ENCODE data around the gene ARHGAP30.

Gene ARHGAP30

DNA sequence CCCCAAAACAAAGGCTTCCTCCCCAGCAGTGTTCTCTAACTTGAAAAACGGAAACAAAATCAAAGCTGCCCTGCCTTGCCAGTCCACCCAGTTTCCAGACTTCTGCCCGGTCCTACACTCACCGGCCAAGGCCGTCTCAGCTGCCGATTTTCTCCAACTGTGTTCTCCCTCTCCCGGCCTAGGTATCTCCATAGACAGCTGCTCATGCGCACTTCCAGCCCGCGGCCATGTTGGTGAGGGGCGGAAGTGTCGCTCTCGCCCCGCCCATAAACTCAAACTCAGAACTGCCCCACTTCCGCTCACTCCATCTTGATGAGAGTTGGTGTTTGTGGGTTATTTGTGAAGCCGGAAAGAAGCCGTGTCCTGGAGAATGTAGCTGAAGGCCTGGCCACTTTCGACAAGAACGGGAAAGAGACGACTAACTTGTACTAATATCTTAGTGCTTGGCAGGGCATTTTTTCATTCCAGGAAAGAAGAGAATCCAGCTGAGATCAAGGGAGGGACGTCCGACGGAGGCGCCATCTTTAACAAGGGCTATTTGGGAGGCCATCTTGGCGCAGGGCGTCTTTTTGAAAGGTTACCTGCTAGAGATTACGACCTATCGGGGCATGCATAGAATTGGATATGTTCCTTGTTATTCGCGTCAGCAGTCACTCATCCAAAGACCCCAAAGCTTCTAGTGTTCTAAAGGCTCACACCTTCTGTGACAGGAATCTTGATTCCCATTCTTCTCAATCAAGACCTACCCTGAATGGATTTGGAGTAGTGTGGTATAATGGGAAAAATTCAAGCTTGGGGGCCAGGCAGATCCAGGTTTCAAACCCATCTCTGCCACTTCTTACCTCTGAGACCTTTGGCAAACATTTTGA, 23.7 kb downstream of the ARHGAP30 start, which contains the start of gene USF1:
Gene USF1, minus strand, starts transcription at position 242 of the 869 bp plus-strand sequence. CDS start 2,702 bp downstream, outside the sequence.
- peak within 1 kb of the TSS; percentile 90 for H3K4me3 ChIP-seq (ENCODE audit: low read depth, low read length)
- in situ Hi-C loops (cut with HindIII; ENCODE audit: low pct_ligation_motif_present, low sequenced_read_pairs), result loop anchor here (25.0 kb wide), 1 partner anchor 91 kb away; the partner anchor contains the start of gene DEDD
- H3K27me3 ChIP-seq (replicated peaks), result no peaks in the 10 kb centered on the region
- peak within 1 kb of the TSS; percentile 96 for H3K27ac ChIP-seq
- peak; percentile 95 for DNase-seq
- H3K36me3 ChIP-seq (replicated peaks), result peaks cover 14% of the 10 kb centered on the region
- TF ChIP-seq, protein P1, sequence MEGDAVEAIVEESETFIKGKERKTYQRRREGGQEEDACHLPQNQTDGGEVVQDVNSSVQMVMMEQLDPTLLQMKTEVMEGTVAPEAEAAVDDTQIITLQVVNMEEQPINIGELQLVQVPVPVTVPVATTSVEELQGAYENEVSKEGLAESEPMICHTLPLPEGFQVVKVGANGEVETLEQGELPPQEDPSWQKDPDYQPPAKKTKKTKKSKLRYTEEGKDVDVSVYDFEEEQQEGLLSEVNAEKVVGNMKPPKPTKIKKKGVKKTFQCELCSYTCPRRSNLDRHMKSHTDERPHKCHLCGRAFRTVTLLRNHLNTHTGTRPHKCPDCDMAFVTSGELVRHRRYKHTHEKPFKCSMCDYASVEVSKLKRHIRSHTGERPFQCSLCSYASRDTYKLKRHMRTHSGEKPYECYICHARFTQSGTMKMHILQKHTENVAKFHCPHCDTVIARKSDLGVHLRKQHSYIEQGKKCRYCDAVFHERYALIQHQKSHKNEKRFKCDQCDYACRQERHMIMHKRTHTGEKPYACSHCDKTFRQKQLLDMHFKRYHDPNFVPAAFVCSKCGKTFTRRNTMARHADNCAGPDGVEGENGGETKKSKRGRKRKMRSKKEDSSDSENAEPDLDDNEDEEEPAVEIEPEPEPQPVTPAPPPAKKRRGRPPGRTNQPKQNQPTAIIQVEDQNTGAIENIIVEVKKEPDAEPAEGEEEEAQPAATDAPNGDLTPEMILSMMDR (IDR thresholded peaks at IDR 0.05; ENCODE audit: low read depth, low read length, missing control alignments), result no peak

DNA sequence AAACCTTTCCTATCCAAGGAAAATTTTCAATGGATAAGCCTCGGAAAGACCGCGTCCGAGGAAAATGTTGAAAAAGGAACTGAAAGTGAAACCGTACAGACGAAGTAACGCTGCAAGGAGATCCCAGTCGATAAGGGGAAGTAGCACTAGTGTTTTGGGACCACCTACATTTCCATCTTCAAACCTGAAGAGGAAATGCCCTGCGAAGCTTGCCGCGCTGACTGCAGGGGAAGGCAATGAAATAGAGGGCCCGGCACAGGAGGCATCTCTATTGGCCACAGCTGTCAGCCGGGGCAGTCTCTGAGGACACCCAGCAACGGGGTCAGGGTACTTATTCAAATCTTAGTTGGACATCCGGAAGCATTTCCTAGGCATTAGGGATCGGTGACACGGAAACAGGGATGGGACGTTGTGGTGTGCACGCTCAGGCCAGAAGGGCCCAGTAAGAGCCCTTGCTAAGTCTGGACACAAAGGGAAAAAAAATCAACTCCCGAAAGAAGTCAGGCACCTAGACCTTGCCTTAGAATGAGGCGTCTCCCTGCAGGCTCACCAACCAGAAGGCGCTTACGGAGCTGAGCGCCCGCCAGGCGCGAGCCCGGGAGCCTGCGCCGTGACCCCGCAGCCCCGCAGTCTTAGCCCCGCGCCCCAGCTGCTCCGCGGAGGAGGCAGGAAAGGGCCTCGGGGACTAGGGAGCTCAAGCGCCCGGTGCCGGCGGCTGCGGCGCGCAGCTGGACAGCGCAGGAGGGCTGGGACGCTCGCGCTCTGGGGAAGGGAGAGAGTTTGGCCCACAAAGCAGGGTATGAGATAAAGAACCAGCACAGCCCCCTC, 24.6 kb downstream of the ARHGAP30 start:
- in situ Hi-C loops (cut with HindIII; ENCODE audit: low pct_ligation_motif_present, low sequenced_read_pairs), result loop anchor here (25.0 kb wide), 1 partner anchor 92 kb away; the partner anchor contains the start of gene DEDD
- TF ChIP-seq, protein P1 (IDR thresholded peaks at IDR 0.05; ENCODE audit: low read depth, low read length, missing control alignments), result no peak
- Histone ChIP-seq H3K27me3 (replicated peaks) (no peaks in the 10 kb centered on the region), H3K36me3 (replicated peaks) (peaks cover 23% of the 10 kb centered on the region), H3K4me3 (ENCODE audit: low read depth, low read length) (peak overlapping the region; percentile 90), H3K27ac (peak overlapping the region; percentile 96)
- peak; percentile 56 for DNase-seq

DNA sequence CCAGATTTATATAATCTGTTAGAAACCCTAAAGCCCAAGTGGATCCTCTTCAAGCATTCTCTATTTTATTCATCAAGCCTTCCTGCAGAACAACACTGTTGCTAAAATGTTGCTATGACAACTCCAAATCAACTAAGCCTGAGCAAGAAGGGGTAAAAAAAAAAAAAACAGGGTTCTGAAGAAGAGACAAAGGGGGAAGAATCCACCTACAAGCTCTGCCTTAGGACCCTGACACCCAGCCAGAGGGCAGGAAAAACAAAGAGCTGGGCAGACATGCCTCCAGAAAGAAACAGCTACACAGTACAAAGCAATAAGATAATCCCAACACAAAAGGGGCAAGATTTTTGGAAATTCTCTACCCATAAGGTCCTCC, 25.2 kb downstream of the ARHGAP30 start:
- peak overlapping the region; percentile 90 for H3K4me3 ChIP-seq (ENCODE audit: low read depth, low read length)
- in situ Hi-C loops (cut with HindIII; ENCODE audit: low pct_ligation_motif_present, low sequenced_read_pairs), result loop anchor here (25.0 kb wide), 1 partner anchor 93 kb away; the partner anchor contains the start of gene DEDD
- TF ChIP-seq, protein P1 (IDR thresholded peaks at IDR 0.05; ENCODE audit: low read depth, low read length, missing control alignments), result no peak
- H3K27ac ChIP-seq, result peak overlapping the region; percentile 96
- no peaks in the 10 kb centered on the region for H3K27me3 ChIP-seq (replicated peaks)
- no peak for DNase-seq
- H3K36me3 ChIP-seq (replicated peaks), result peaks cover 29% of the 10 kb centered on the region

DNA sequence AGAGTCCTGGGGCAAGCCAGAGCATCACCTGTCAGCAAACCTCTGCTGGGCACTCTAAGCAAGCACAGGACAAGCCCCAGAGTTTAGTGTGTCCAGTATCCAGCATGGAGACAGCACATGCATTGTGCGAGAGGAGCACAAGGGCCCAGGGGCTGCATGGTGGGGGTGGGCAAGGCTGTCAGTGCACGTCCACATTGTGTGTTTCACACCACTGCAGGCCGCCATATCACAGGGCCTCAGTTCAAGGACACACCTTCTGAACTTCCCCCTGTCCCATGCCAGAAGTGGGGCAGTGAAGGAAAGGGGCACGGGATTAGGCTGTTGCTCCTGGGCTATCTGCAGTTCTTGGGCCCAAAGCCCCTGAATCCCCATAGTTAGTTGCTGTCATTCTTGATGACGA, 30.1 kb downstream of the ARHGAP30 start:
- Histone ChIP-seq H3K36me3 (replicated peaks) (peaks cover 31% of the 10 kb centered on the region), H3K27me3 (replicated peaks) (no peaks in the 10 kb centered on the region), H3K27ac (no peak overlapping the region), H3K4me3 (ENCODE audit: low read depth, low read length) (no peak overlapping the region)
- in situ Hi-C loops (cut with HindIII; ENCODE audit: low pct_ligation_motif_present, low sequenced_read_pairs), result loop anchor here (25.0 kb wide), 1 partner anchor 98 kb away; the partner anchor contains the start of gene DEDD
- TF ChIP-seq, protein P1 (IDR thresholded peaks at IDR 0.05; ENCODE audit: low read depth, low read length, missing control alignments), result no peak
- DNase-seq, result no peak

DNA sequence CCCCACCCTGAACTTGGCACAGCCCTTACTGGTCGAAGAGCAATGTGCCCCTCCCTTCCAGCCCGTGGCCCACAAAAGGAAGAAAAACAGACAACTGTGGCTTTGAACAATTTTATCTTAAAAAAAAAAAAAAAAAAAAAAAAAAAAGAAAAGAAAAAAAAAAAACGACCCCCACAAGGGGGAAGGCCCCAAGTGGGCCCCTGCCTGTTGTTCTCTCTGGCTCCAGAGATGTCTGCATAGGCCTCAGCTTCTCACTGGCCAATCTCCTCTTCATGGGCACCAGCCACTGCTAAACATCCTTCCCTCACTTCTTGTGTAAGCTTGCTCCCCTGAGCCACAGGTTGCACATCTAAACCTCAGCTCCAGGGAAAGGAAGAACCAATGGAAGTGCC, 30.5 kb downstream of the ARHGAP30 start:
- no peak for DNase-seq
- TF ChIP-seq, protein P1 (IDR thresholded peaks at IDR 0.05; ENCODE audit: low read depth, low read length, missing control alignments), result no peak
- H3K4me3 ChIP-seq (ENCODE audit: low read depth, low read length), result peak overlapping the region; percentile 54
- H3K36me3 ChIP-seq (replicated peaks), result peaks cover 31% of the 10 kb centered on the region
- in situ Hi-C loops (cut with HindIII; ENCODE audit: low pct_ligation_motif_present, low sequenced_read_pairs), result loop anchor here (25.0 kb wide), 1 partner anchor 98 kb away; the partner anchor contains the start of gene DEDD
- H3K27me3 ChIP-seq (replicated peaks), result no peaks in the 10 kb centered on the region
- H3K27ac ChIP-seq, result no peak overlapping the region
